Kidney glomerular epithelial cell (primary cell): Measurements from ENCODE around the gene PAX2.
A peak's percentile ranks its signal among the peaks of the same experiment; 100 is the strongest.

Experiments
- DNase-seq: peaks from one replicate; lab custom pipeline; 2025; lab: John Stamatoyannopoulos, UW

The PAX2 gene

DNA sequence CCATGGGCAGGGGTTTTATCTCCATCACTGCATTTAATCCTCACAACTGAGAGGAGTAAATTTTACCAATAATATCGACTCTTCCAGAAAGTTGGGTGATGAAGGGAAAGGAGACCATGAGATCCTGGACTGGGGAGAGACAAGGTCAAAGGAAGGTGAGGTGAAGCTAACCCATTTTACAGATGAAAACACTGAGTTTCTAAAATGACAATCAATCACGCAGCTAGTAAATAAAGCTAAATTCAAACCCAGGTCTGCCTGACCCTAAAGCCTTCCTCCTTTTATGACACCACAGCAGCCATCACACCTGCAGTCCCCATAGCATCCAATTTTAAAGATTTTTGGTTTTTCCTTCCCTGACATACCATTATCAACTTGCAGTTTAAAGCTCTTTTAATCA is 103.4 kb downstream of the PAX2 start:
- no peak for DNase-seq

DNA sequence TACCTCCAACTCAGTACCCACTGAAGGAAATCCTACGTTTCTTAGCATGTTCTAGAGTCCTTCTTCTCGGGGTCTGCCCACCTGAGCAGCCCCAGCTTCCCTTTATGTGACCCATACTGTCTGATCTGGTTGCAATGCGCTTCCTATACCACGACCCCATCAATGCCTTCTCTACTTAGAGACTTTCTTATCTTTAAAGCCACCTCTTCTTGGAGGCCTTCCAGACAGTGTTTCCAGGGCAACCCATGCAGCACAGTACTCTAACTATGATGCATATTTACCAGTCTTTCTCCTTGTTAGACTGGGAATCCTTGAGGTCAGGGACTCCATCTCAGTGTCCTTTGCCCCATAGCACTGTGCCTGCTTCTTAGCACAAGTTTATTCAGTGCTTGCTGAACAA is 112.9 kb downstream of the PAX2 start:
- DNase-seq: no peak

DNA sequence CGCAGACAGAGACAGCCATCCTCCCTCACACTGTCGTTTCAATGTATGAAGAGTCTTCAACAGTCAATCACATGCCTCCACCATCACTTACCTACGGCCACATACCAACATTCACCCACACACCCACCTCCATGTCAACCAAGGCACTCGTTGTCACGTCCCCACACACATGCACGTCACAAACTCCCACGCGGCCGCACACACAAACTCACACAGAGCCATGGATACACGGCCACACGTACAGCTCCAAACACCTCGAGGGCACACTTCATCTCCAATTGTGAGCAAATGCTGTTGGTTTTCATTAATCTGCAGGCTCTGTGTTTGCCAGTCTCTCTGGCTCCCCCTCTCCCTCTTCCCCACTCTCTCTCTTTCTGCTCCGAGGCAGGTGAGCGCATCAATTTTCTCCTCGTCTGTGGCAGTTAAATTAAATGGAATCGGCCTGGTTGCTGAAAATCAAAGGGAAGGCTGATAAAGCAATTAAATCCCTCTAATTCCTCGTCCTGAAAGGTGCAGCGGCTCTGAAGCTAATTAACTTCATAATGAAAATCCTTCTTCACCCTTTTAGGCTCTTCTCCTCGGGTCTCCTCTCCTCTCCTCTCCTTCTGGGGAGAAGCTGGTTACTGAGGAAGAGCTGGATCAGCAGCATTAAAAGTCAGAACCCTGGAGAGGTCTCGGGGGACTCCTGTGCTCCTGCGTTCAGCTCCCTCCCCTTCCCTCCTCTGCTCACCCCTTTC is 113.5 kb downstream of the PAX2 start:
- no peak for DNase-seq

DNA sequence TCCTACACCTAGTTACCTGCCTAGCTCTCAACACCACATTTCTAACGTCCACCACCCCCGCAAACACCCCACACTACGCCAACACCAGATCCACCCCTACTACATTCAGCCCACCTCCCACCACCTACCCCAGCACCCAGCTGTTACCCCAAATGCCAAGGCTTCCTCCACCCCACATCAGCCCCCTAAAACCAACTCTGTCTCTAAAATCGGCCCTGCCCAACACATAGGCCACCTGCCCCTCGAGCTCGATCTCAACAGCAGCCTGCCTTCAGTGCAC is 114.0 kb downstream of the PAX2 start:
- no peak for DNase-seq

DNA sequence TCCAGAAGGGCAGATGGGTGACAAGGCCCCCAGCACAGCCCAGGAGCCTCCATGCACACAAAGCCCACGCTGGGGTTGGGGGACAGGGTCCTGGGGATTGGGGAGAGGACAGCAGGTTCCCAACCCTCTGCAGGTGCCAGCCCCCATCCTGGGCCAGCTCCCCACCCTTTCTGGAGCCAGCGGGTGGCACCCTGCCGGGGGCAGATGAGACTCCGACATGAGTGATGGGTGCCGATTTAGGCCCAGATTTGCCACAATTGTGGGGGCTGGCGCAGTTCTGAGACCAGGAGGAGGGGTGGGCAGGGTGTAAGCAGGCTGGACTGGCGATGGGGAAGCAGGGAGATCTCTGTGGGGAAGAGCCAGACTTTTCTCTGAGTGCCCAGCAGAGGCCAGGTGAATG is 118.1 kb downstream of the PAX2 start:
- no peak for DNase-seq

DNA sequence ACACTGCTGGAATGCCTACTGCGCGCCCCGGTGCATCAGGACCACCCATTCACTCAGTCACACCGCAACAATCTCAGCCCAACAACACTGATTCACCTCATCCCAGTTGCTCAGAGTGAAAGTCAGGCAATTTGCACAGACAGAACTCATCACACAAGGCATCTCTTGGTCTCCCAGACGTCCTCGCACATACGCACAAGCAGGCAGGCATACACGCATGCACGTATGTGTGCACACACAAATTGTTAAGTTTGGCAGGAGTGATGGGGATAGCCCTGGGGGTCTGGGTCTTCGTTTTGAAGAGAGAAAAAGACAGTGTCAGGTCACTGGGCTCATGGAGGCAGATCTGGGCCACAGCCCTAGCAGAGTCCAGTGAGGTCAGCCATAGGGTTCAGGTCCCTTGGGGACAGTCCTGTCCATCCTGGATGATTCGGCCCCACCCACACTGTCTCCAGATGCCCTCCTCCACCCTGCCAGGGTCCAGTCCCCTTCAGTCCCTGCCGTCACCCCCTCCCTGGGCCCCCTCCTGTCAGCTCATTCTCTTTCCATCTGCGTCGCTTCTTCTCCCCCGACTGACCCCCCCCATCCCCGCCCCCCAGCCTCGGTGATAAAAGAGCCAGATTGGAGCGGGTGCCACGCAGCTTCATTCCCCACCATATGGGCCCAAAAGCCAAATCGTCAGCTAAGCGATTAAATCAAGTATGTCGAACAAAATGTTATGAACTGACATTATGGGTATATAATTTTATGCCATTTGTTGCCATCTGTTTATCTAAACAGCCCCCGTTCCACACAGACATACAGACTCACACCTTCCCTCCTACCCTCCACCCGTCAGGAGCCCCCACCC is 118.9 kb downstream of the PAX2 start:
- DNase-seq: no peak

DNA sequence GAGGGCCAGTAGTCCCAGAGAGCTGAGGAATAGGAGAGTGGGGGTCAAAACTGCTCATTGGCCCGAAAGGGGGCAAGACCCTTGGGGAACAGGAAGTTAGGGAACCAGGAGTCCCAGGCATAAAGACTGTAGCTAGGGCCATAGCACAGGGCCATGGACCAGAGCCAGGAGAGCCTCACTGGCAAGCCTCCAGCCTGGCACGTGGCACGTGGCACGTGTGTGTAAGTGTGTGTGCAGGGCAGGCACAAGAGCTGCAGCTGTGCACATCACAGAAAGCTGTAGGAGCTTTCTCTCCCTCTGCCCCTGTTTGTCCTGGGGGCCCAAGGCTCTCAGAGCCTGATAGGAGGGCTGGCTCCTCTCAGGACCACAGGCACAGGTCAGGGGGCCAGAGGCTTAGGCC is 119.6 kb downstream of the PAX2 start:
- DNase-seq: no peak

DNA sequence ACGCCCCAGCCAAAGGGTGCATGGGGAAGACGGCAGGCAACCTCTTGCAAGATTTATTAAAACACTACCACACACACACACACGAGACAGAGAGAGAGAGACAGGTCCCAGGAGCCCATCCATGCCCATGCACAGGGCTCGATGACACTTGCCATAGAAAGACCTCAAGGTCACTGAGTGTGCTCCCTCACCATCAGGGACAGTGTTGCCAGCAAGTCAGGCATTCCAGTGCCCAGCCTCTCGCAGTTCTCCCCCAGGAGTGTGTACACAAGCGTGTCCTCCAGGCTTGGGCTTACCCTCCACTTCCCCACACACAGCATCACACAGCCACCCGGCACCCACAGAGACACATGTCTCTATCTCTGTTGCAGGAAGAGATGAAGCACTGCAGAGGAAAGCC is 120.6 kb downstream of the PAX2 start:
- no peak for DNase-seq

DNA sequence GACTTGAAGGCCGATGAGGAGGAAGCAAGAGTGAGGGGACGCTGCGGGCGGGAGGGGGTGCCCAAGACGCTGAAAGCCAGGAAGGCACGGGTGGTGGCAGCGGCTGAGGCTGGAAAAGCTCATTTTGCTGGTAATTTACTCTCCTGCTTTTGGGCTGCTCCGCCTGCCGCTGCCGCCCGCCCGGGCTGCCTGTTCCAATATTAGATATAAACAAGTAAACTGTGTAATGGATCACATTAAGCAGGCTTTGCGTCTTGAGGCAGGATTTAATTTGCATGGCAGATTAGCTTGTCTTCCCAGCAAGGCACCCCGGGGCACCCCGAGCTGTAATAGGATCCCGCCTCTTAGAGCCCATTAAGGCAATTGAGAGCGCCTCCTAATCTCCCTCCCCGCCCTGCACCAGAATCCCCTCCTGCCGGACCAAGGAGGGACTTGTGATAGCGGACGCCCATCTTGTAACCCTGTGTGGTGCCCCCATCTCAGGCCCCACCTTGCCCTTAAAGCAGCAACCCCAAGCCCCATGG is 121.3 kb downstream of the PAX2 start:
- DNase-seq: no peak

DNA sequence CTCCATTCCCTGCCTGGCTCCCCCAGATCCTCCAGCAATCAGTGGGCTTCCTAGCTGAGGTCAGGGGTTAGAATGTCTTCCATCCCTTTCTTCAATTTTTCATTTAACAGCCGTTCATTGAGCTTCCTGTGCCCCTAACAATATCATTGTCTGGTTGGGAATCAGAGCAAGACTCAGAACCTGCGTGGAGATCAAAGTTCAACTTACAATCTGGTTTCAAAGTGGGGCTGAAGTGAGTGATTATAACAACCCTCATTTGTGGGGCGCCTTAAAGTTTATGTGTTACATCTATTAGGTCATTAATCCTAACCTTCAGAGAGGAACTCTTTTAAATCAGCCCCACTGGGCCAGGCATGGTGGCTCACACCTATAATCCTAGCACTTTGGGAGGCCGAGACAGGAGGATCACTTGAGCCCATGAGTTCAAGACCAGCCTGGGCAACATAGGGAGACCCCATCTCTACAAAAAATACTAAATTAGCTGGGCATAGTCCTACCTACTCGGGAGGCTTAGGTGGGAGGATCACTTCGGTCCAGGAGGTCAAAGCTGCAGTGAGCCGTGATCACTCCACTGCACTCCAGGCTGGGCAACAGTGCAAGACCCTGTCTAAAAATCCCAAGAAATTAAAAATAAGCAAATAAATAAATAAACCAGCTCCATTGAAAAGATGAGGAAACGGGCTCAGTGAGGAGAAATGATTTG is 122.0 kb downstream of the PAX2 start:
- no peak for DNase-seq

DNA sequence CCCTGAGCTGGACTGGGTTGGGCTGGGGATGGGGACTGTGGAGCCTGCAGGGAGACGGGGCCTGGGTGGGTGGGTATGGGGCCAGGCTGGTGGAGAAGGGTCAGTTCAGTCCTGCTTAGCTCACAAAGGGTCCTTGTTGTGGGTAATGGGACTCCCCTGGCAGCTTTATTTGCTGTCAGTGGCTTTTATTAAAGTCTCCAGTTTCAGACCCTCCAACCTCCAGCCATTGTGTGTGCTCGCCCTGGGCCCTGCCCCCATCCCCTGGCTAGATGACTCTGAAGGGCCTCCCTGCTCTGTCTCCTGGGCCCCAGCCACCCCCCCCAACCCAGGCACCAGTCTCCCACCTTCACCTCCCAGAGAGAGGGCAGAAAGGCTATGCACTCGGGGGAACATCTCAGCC is 123.0 kb downstream of the PAX2 start:
- no peak for DNase-seq

DNA sequence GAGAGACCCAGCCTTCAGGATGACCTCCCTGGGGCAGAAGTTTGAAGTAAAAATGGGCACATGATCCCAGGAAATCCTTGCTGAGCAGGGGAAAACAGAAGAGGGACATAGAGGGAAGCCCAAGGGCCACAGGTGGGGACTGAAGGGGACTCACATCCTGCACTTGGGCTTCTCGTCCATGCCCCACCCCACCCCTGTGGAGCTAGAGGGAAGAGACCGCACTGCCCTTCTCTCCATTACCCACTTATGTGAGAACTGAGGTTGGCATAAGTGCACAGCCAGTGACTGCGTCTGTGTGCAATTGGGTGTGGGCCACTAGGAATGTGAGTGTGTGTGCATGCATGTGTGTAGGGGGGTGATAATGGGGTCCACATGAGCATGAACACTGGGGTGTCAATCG is 124.0 kb downstream of the PAX2 start:
- DNase-seq: no peak

DNA sequence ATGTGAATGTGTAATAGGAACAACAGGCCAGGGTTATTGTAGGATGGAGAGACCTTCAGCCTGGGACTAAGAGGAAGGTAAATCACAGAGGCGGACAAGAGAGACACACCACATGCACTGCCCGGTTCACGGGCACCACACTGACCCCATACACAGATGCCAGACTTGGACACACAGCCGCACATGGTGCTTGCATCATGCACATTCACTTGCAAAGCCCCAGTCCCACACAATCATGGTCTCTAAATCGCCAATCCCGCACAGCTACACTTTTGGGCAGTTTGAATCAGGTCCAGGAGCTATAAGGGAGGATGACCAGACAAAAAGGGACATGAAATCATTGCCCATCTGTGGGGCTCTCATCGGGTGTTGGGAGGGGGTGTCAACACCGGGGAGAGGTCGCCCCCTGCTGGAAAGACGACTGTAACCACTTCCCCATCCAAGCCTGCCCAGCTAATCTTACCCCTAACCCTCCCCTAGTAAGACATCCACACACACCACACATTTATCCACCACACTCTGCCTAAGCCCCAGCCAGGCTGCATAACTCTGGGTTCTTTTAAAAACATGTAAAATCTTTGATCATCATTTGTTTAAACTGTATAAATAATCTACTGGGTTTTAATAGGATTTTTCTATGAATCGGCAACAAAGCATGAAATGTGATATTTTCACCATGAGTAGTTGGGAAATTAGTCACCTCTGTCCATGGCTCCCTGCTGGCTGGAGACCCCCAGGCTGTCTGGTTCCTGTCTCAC is 126.8 kb downstream of the PAX2 start:
- peak; percentile 69 for DNase-seq

DNA sequence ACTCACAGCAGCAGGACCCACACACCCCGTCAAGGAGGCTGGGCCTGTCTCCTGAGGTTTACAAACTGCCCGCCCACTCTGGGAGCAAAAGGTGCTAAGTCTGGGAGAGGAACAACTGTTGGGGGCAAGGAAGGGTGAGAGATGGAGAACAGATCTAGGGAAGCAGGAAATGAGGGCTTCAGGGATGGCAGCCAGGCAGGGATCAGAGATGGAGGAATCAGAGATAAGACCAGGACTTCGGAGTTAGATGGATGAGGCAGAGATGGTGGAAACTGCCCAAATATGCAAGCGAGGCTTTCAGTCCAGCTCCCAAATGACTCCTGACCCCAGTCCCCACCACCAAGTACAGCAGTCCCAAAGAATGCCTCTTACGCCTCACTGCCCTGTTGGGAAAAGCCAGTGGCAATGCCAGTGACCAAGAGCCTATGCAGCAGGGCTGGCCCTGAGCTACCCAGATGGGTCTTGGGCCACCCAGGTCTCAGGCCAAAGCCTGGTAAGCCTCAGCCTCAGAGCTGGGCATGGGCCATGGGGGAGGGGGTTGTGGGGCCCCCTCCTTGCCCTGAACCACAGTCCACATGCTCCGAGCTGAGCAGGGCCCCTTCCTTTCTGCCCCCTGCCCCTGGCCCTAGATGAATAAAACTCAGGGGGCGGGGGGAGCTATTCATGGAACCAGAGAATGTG is 127.9 kb downstream of the PAX2 start:
- DNase-seq: no peak

DNA sequence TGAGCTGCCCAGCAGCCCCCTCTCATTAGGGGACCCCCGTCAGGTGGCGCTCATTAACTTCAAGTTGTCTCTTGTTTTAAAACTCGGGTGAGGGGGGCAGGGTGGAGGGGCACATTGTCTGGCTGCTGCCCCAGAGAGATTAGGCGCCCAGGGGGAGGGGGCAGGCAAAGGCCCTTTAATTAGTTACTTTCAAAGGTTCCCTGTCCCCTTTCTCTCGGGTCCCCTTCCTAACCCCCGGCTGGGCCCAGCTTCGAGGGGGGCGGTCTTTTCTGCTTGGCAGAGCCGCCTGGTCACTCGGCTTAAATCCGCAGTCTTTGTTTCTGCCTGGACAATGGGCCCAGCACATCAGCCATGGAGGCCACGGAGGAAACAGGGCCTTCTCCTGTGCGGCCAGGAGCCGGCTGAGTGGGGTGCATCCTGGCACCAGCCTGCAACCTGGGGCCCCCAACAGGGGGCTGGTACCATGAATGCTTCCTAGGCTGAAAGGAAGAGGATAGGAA is 128.5 kb downstream of the PAX2 start:
- DNase-seq: no peak

DNA sequence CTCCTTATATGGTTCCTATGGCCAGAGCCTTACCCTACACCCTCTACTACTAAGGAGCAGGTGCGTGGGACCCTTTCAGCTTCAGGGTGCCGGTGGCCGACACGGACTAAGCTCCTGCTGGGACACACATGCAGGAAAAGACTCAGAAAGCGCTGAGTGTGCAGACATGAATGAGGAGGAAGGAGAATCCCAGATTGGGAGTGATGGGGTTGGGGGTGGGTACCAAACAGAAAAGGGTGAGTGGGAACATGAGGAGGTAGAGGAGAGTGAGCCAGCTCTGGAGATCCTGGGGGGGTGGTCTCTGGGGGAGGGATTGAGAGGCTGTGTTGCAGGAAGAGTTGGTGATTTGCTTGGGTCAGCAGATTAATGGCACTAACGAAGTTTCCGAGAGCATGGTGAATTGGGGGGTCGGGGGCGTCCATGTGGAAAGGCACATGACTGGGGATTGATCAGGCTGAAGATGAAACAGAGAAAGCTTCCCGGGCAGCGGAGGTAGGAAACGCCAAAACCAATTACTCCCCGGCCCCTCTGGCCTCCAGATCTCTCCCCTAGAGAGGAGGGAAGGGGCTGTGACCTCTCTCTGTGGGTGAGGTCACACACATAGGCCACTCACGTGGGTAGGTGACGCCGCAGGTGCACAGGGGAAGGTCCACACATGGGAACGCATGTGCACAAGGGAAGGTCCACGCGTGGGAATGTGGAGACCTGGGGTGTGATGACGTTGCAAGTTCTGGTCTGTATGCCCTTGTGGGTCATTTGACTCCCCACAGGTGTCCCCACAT is 129.5 kb downstream of the PAX2 start:
- no peak for DNase-seq

DNA sequence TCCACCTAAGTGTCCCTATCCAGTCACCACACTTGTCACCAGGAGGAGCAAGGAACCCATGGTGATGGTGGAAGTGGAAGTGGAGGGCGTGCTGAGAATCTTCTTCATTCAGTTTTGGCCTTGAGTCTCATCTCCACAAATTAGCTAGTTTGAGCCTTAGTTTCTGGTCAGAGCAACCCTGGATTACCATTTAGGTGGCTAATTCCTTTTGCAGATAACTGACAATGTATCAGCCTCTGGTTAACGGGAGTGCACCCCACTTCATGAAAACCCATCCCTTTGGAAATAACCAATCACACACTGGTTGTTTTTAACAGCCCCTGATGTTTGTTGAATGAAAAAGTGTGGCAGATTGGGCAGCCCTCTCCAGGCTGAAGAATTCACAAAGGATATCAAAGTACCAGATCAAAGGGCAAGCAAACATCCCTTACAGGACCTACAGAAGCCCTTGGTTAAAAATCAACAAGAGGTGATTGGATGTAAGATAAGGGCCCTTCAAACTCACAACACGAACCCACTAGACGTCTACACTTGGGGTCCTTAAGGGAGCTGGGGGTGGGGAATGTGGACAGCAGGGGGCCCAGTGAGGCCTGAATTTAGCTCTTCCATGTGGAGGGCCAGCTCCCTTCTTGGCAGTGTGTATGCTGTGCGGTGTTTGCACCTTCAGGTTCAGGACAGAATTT is 130.2 kb downstream of the PAX2 start:
- DNase-seq: no peak

DNA sequence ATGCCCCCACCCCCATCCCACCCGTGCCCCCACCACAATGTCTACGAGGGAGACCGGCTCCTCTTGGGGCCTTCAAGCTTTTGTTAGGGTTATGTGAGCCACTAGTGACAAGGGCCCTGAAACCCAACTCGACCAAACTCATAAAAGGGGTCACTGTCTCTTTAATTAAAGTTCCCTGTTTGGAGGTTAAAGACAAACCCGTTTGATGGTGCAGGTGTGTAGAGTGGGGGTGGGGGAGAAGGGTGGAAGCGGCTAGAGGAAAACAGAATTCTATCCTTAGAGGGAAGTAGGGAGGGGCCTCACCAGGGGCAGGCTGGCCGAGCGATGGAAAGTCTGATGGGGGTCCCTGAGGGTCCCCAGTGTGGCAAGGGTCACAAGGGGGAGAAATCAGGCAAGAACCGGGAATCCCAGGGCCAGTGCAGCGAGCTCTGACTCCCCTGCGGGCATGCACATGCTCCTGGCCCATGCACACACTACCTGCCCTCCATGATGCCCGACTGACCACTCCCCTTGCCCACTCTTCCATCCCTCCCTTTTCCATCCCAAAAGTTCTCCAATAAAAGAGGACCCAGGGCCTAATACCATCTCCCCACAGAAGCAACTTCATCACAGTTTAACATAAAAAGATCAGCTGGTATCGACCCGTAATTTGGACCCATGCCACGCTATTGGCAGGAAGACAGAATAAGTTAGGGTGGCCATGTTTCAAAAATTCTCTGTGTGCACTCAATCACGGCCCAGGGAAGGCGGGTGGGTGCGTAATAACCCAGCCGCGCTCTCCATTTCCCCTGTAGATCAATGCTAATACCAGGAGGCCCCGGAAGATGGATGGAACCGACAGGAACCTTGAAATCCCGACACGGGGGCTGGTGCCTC is 131.4 kb downstream of the PAX2 start:
- DNase-seq: no peak

DNA sequence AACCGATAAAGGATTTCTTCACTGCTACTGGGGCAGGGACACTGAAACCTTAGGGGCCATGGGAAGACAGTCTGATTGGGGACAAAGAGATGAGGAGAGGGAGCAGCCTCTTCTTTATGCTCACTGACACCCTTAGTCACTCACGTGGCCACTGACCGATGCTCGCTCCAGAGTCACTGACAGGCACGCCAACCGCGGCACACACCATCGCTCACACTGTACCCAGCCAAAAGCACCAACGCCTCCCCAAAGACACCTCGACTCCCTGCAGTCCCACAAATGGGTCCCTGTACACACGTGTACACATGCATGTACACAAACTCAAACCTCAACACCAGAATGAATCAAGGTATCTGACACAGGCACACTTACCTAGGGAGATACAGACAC is 132.1 kb downstream of the PAX2 start:
- DNase-seq: no peak
